Mononuclear cell (primary cell): Measurements from ENCODE around the gene TRO. TPM values are rescaled to one million over a fixed set of nuclear protein-coding genes. Genes with fewer than 3 reads are reported as not detected.
A peak's percentile ranks its signal among the peaks of the same experiment; 100 is the strongest.

ENCODE experiments used
- H3K27me3 ChIP-seq: 2 replicates; pipeline ENCODE4 v1.6.0; 2011; ENCODE audit warnings: low read length, control low read depth; ENCODE audit not compliant: insufficient read depth
- H3K4me1 ChIP-seq: 2 replicates; pipeline ENCODE4 v1.5.1; 2011; ENCODE audit warnings: mild to moderate bottlenecking, low read length, control low read depth; ENCODE audit not compliant: insufficient read depth
- H3K4me3 ChIP-seq: 2 replicates; pipeline ENCODE4 v1.5.1; 2011; ENCODE audit warnings: mild to moderate bottlenecking, low read length, moderate library complexity
- H3K9me3 ChIP-seq: 2 replicates; pipeline ENCODE4 v1.5.1; 2011; ENCODE audit warnings: low read depth, mild to moderate bottlenecking, control low read depth, low read length
- total RNA-seq: library from RNA; depleted of rRNA; stranded (reverse); fragments of >200 nt; gene quantifications from one replicate; pipeline ENCODE4 v1.2.3, GENCODE V29; 2012

Gene TRO
- total RNA-seq = 0.73 TPM

DNA sequence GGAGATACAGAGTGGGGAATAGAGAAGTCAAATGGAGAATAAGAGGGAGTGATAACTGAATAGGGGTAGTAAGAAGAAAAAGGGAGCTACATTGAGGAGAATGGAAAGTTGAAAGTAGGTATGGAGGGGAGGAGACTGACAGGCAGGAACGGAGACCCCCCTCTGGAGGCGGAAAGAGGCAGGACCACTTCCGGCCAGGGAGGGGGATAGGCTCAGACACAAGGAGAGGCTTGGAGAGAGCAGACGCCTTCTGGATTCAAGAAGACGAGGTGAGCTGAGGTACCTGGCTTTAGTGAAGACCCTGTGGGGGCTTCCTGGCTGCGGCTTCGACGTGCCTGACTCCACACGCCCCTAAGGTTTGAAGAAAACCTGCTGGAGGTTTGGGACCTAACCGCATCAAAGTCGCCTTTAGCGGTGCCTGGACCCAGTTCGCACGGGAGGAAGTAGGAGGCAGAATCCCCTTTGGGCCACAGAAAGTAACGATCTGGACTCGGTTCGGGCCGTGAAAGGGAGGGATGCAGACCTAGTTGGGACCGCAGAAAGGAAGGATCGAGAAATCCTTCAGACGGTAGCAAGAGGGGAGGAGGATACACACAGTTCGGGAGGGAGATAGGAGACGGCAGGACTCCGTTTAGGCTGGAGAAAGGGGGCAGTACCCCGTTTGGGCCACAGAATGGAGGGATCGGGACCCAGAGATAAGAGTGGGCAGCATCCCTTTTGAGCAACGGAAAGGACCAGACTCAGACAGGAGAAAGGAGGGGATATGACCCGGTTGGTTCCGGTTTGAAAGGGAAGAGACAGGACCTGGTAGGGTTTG lies at the start of gene TRO:
TRO (plus strand) TSS at position 215 of the 817 bp plus-strand sequence. CDS start 1,423 bp downstream, outside the sequence.
- Histone ChIP-seq H3K9me3 (no peaks in the 10 kb centered on the region), H3K4me1 (peaks cover 4% of the 10 kb centered on the region), H3K4me3 (peak within 1 kb of the TSS; percentile 37), H3K27me3 (no peaks in the 10 kb centered on the region)

DNA sequence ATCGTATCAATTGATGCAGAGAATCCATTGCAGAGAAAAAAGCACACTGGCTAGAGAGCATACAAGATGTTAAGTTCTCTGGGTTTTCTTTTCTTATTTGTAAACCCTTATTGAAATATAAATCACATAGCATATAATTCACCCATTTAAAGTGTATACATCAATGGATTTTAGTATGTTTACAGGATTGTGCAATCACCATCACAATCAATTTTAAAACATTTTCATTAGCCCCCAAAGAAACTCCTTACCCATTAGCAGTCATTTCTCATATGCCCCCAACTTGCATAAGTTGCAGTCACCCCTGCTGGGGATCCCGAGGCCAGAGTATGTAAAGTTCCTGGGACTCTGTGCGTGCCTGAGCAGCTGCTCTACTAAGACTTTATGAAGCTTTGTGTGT lies 34.9 kb upstream of the TRO start:
- H3K9me3 ChIP-seq = no peaks in the 10 kb centered on the region

DNA sequence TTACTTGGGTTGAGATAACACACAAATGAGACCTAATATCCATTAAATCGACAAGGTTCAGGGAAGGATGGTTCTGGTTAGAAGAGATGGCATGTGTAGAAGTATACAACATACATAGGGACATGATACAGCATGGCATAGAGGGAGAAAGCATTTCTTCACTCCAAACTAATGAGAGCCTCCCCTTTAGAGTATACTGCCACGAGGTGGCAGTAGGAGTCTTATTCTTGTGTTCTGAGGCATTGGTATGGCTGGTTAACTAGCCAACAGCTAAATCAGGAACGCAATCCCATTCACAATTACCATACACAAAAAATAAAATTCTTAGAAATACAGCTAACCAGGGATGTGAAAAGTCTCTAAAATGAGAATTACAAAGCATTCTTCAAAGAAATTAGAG lies 29.1 kb upstream of the TRO start:
- Histone ChIP-seq H3K4me1 (no peaks in the 10 kb centered on the region), H3K9me3 (no peaks in the 10 kb centered on the region), H3K27me3 (no peaks in the 10 kb centered on the region), H3K4me3 (no peak overlapping the region)

More for the DNA sequence above, 34.9 kb upstream of the TRO start:
- no peaks in the 10 kb centered on the region for H3K27me3 ChIP-seq
- H3K4me1 ChIP-seq = no peaks in the 10 kb centered on the region
- no peak overlapping the region for H3K4me3 ChIP-seq

DNA sequence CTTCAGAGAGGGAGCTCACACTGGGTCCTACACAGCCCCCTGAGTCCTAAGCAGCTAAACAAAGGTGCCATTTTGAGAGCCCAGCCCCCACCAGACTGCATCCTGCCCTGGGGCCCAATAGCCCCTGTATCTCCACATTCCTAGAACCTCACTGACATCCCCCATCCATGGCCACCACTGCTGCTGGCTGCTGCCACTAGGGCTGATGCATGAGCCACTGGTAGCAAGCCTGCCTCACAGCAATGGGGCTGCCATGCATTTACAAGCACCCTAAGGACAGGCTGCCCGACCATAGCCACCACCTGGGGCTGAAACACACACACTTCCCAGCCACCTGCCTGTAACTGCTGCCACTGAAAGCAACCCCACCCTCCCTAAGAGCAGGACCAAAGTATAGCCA lies 26.5 kb upstream of the TRO start:
- Histone ChIP-seq H3K9me3 (no peaks in the 10 kb centered on the region), H3K4me1 (no peaks in the 10 kb centered on the region), H3K27me3 (no peaks in the 10 kb centered on the region), H3K4me3 (no peak overlapping the region)

GRCh38 chrX:54909941-54910340 lies 10.7 kb upstream of the TRO start:
- Histone ChIP-seq H3K27me3 (no peaks in the 10 kb centered on the region), H3K9me3 (no peaks in the 10 kb centered on the region)

DNA sequence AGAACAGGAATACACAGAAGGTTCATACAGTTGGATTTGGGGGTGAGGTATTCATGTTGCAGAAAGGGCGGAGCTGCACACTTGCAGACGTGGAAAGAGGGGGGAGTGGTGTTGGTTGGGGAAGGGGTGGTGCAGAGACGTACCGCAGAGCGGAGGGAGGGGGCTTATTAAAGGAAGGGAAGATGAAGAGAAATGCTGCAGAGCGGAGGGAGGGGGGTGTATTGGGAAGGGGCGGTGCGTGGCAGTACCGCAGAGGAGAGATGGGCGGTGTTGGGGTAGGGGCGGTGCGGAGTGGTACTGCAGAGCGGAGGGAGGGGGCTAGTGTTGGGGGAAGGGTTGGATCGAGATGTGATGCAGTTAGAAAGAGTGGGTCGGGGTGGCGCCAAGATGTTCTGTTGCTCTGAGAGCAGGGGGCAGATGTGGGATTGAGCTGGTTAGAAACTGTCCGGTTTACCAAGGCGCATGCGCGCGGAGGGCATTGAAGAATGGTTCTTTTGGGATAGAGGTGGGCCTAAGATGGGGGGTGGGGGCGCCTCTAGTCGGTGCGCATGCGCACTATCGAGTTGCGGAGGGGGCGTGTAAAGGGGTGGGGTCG lies 900 bp downstream of the TRO start:
- H3K4me3 ChIP-seq = peak overlapping the region; percentile 37
- H3K27me3 ChIP-seq = no peaks in the 10 kb centered on the region
- H3K9me3 ChIP-seq = no peaks in the 10 kb centered on the region
- H3K4me1 ChIP-seq = peaks cover 4% of the 10 kb centered on the region

More at GRCh38 chrX:54909941-54910340, 10.7 kb upstream of the TRO start:
- no peak overlapping the region for H3K4me3 ChIP-seq
- H3K4me1 ChIP-seq = no peaks in the 10 kb centered on the region

DNA sequence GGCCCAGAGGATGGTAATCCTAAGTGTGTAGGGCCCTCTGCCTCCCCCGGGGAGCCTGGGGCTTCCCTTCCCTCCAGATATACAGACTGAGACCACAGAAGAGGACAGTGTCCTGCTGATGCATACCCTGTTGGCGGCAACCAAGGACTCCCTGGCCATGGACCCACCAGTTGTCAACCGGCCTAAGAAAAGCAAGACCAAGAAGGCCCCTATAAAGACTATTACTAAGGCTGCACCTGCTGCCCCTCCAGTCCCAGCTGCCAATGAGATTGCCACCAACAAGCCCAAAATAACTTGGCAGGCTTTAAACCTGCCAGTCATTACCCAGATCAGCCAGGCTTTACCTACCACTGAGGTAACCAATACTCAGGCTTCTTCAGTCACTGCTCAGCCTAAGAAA lies 1.9 kb downstream of the TRO start:
- H3K27me3 ChIP-seq = no peaks in the 10 kb centered on the region
- no peaks in the 10 kb centered on the region for H3K9me3 ChIP-seq
- H3K4me1 ChIP-seq = peaks cover 4% of the 10 kb centered on the region
- no peak overlapping the region for H3K4me3 ChIP-seq

- Histone ChIP-seq H3K4me1 (peaks cover 4% of the 10 kb centered on the region), H3K9me3 (no peaks in the 10 kb centered on the region), H3K27me3 (no peaks in the 10 kb centered on the region), H3K4me3 (no peak overlapping the region)
Measured at GRCh38 chrX:54923376-54923775, 2.8 kb downstream of the TRO start.

DNA sequence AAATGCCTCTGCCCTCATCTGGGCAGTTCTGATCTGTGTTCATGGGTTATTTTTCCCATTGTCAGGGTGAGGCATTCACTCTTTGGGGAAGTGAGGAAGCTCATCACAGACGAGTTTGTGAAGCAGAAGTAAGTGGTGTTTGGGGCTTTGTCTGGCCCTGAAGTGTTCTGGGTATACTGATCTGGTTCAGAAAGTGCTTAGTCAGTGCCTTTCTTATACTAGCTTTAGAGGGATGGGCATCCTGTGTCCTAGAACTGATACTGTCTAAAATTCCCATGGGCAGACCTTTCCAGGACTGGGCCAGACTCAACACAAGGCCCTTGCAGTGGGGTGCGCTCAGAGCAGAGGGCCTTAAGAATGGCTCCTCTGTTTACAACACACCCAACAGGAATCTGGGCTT lies 6.4 kb downstream of the TRO start:
- Histone ChIP-seq H3K4me3 (no peak overlapping the region), H3K4me1 (no peaks in the 10 kb centered on the region), H3K9me3 (no peaks in the 10 kb centered on the region), H3K27me3 (no peaks in the 10 kb centered on the region)

GRCh38 chrX:54928876-54929275 lies 8.3 kb downstream of the TRO start:
- no peaks in the 10 kb centered on the region for H3K27me3 ChIP-seq
- no peaks in the 10 kb centered on the region for H3K4me1 ChIP-seq
- H3K9me3 ChIP-seq = no peaks in the 10 kb centered on the region
- H3K4me3 ChIP-seq = no peak overlapping the region

DNA sequence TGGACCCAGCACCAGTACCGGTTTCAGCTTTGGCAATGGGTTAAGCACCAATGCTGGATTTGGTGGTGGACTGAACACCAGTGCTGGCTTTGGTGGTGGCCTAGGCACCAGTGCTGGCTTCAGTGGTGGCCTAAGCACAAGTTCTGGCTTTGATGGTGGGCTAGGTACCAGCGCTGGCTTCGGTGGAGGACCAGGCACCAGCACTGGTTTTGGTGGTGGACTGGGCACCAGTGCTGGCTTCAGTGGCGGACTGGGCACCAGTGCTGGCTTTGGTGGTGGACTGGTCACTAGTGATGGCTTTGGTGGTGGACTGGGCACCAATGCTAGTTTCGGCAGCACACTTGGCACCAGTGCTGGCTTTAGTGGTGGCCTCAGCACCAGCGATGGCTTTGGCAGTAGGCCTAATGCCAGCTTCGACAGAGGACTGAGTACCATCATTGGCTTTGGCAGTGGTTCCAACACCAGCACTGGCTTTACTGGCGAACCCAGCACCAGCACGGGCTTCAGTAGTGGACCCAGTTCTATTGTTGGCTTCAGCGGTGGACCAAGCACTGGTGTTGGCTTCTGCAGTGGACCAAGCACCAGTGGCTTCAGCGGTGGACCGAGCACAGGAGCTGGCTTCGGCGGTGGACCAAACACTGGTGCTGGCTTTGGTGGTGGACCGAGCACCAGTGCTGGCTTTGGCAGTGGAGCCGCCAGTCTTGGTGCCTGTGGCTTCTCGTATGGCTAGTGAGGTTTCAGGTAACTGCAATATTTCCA lies 9.8 kb downstream of the TRO start:
- Histone ChIP-seq H3K27me3 (no peaks in the 10 kb centered on the region), H3K4me1 (no peaks in the 10 kb centered on the region), H3K4me3 (no peak overlapping the region), H3K9me3 (no peaks in the 10 kb centered on the region)

DNA sequence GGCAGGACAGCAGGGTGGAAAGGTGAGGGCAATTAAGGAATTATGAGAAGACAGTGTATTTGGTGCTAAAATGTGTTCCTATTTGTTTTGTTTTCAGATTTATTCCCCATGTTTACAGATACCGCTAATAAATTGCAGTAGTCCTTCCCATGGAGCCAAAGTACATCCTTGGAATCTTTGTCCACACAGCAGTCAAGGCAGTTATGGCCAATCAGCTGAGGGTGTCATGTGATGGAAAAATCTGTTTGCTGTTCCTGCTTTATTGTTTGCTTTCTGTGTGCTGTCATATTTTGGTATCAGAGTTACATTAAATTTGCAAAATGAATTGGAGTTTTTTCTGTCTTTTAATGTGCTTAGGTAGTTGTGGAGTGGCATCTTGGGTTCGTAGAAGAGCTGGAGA lies 10.5 kb downstream of the TRO start:
- Histone ChIP-seq H3K27me3 (no peaks in the 10 kb centered on the region), H3K9me3 (no peaks in the 10 kb centered on the region), H3K4me3 (no peak overlapping the region), H3K4me1 (no peaks in the 10 kb centered on the region)

DNA sequence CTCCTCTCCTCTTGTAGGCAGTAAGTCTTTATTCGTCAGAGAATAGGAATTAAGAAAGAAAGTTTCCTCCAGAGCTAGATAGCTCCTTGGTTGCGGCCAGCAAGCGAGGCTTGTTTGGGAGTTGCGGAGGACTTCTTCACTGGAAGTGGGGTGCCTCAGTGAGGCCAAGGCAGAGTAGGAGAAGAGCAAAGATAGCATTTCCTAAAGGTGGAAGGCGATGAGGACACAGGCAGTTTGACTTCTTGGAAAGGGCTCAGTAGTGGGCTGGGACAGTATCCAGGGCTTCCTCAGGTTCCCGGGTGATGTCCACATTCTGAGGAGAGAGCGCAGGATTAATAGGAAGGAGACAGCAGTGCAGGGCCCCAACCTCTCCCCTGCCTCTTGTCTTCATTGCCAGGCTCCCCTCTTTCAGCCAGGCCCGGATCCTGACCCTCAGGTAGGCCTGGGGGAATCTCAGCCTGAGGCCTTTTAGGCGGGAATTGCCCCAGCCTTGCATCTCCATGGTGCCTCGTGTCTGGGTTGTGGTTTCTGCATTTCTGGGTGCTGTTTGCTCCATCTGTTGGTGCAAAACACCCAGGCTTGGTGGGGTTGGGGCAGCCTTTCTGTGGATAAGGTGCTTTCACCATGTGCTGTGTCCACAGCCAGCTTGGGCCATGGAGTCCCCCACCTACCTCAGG lies 12.7 kb downstream of the TRO start:
- H3K27me3 ChIP-seq = no peaks in the 10 kb centered on the region
- no peaks in the 10 kb centered on the region for H3K9me3 ChIP-seq
- H3K4me1 ChIP-seq = no peaks in the 10 kb centered on the region

GRCh38 chrX:54934058-54934457 lies 13.4 kb downstream of the TRO start:
- no peak overlapping the region for H3K4me3 ChIP-seq
- H3K27me3 ChIP-seq = no peaks in the 10 kb centered on the region
- H3K4me1 ChIP-seq = no peaks in the 10 kb centered on the region
- no peaks in the 10 kb centered on the region for H3K9me3 ChIP-seq

More for the DNA sequence above, 12.7 kb downstream of the TRO start:
- H3K4me3 ChIP-seq = no peak overlapping the region

GRCh38 chrX:54934890-54935289 lies 14.3 kb downstream of the TRO start:
- H3K9me3 ChIP-seq = no peaks in the 10 kb centered on the region
- H3K4me3 ChIP-seq = no peak overlapping the region
- H3K27me3 ChIP-seq = no peaks in the 10 kb centered on the region
- no peaks in the 10 kb centered on the region for H3K4me1 ChIP-seq
